ENCODE measurements around the gene POMP. TPM values are rescaled to one million over a fixed set of nuclear protein-coding genes. Genes with fewer than 3 reads are reported as not detected.

Gene POMP
- total and polyA plus RNA-seq, 2 of the 4 experiments (the other 2 are of a cell fraction) = 60.2 to 68.4 TPM

DNA sequence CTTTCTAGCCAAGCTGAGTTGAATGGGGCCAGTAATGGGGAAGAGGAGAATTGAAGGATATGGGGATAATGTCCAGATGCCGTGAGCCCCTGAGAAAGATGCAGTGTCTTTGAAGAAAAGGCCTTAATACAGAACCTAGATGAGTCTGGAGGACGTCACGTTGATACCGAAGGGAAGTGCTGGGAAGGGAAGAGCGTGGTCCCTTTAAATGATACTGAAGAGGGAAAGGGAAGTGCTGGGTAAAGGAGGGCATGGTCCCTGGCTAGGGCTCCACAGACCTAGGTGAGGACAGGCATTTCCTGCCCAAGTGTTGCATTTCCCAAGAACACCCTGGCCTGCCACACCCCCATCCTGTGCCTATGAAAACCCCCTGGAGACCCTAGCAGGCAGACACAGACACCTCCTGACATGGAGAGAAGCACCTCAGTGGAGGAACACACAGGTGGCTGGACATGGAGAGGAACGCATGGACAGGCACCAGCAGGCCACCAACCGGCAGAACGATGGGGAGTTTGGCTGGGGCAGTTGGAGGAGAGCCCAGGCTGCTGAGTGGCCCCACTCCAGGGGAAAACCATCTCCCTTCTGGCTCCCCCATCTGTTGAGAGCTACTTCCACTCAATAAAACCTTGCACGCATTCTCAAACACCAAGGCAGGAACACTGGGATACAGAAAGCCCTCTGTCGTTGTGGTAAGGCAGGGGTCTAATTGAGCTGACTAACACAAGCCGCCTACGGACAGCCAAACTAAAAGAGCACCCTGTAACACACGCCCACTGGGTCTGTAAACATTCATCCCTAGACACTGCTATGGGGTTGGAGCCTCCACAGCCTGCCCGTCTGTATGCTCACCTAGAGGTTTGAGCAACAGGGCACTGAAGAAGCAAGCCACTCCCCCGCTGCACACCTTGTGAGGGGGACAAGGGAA, 34.9 kb upstream of the POMP start:
- Histone ChIP-seq H4K5ac (ENCODE audit: low read depth, low read length) (no peak overlapping the region), H3K23ac (ENCODE audit: low read depth, low read length) (no peak overlapping the region; the same call in 1 of the 2 replicates), H2AK5ac (ENCODE audit: low read depth, low read length) (peak overlapping the region; percentile 60), H3K14ac (replicated peaks; ENCODE audit: low read depth, low read length) (0 out of 2 replicates have a peak overlapping the region, but pooled peaks have one; percentile 50), H2AFZ (replicated peaks; ENCODE audit: low read length, poor library complexity) (peak overlapping the region; percentile 60), H2BK20ac (ENCODE audit: low read depth, low read length) (peak overlapping the region; percentile 25; the same call in 1 of the 2 replicates), H4K91ac (ENCODE audit: insufficient read depth, low read depth, low read length) (peak overlapping the region; percentile 37; the same call in 1 of the 2 replicates), H2BK15ac (ENCODE audit: low read depth, low read length) (peak overlapping the region; percentile 55; the same call in 1 of the 3 replicates), H3K27ac (ENCODE audit: insufficient read depth, low read length) (no peak overlapping the region), H3K9me3 (ENCODE audit: control insufficient read depth, insufficient read depth, low read length) (no peaks in the 10 kb centered on the region), H3K79me1 (ENCODE audit: low read depth in 1 of 2, low read length in 2 of 2) (no peaks in the 10 kb centered on the region), H3K56ac (ENCODE audit: extremely low read depth, insufficient read depth, low read length) (no peak overlapping the region), H3K9ac (ENCODE audit: low read depth, low read length) (no peak overlapping the region), H3K9me1 (ENCODE audit: insufficient read depth, low read length) (0 out of 2 replicates have a peak, but pooled peaks cover 8% of the 10 kb centered on the region), H3K4me1 (ENCODE audit: control insufficient read depth, insufficient read depth, low read length) (peaks cover 13% of the 10 kb centered on the region), H3K18ac (ENCODE audit: low read depth, low read length) (no peak overlapping the region), H3K27me3 (ENCODE audit: control insufficient read depth, insufficient read depth, low read length) (no peaks in the 10 kb centered on the region), H3K4me3 (ENCODE audit: insufficient read depth, low read depth, low read length) (no peak overlapping the region), H3K36me3 (ENCODE audit: control insufficient read depth, insufficient read depth, low read length) (no peaks in the 10 kb centered on the region), H2AK9ac (replicated peaks; ENCODE audit: low read depth, low read length, poor library complexity) (peak overlapping the region; percentile 51), H4K8ac (ENCODE audit: low read depth in 2 of 2, low read length in 2 of 2) (peak overlapping the region in 1 of 2 experiments; percentile 39; a peak in 1 of 4 replicates), H2BK120ac (ENCODE audit: low read depth, low read length) (peak overlapping the region; percentile 49), H4K20me1 (ENCODE audit: insufficient read depth, low read length) (no peaks in the 10 kb centered on the region), H3K4me2 (ENCODE audit: low read depth, low read length) (no peak overlapping the region), H3K4ac (ENCODE audit: low read depth, low read length) (peak overlapping the region; percentile 43), H2BK5ac (ENCODE audit: low read depth, low read length, poor library complexity, severe bottlenecking) (no peak overlapping the region)
- CTCF ChIA-PET = no interaction called here
- WGBS, 2 experiments (ENCODE audit: extremely low coverage in 2 of 2, insufficient read length in 1 of 2) = 53% methylated on average over 4 of the region's 15 CpGs; no CpG with 5 or more reads in 1 of the 2 experiments
- dilution Hi-C loops (cut with HindIII; ENCODE audit: low sequenced_read_pairs, unreplicated experiment) = no loop called here
- TF ChIP-seq NFE2L2 (IDR thresholded peaks at IDR 0.05; ENCODE audit: low read depth, low read length) = no peak
- TF ChIP-seq RAD21 (IDR thresholded peaks at IDR 0.05; ENCODE audit: low read length) = no peak
- no peak for TF ChIP-seq BHLHE40 (IDR thresholded peaks at IDR 0.05; ENCODE audit: low read depth, low read length)
- TF ChIP-seq CEBPB (IDR thresholded peaks at IDR 0.05; ENCODE audit: low read depth, low read length) = no peak
- TF ChIP-seq MAFK (IDR thresholded peaks at IDR 0.05; ENCODE audit: low read depth, low read length) = no peak
- TF ChIP-seq MAZ (IDR thresholded peaks at IDR 0.05; ENCODE audit: borderline replicate concordance, low read depth, low read length) = no peak
- in situ Hi-C loops (cut with MboI; ENCODE audit: low sequenced_read_pairs) = no loop called here
- no TSS peak for BruUV-seq (replicated peaks)
- DNase-seq (peak; percentile 40), ATAC-seq (ENCODE audit: low read depth) (peak; percentile 11; the same call in 1 of the 2 replicates)
- POLR2A ChIA-PET (ENCODE audit: unreplicated experiment) = no interaction called here
- intact Hi-C loops (cut with micrococcal nuclease) = no loop called here

All from IMR-90 (cell line).